Measurements from ENCODE around the gene TMED4. TPM values are rescaled to one million over a fixed set of nuclear protein-coding genes. Genes with fewer than 3 reads are reported as not detected.
A peak's percentile ranks its signal among the peaks of the same experiment; 100 is the strongest.

TMED4 gene
- total and polyA plus RNA-seq, 10 of the 15 experiments (the other 5 are each of a cell fraction or from before 2014, with no cell fraction given), result 20.8 to 71.3 (median 51.0) TPM

DNA sequence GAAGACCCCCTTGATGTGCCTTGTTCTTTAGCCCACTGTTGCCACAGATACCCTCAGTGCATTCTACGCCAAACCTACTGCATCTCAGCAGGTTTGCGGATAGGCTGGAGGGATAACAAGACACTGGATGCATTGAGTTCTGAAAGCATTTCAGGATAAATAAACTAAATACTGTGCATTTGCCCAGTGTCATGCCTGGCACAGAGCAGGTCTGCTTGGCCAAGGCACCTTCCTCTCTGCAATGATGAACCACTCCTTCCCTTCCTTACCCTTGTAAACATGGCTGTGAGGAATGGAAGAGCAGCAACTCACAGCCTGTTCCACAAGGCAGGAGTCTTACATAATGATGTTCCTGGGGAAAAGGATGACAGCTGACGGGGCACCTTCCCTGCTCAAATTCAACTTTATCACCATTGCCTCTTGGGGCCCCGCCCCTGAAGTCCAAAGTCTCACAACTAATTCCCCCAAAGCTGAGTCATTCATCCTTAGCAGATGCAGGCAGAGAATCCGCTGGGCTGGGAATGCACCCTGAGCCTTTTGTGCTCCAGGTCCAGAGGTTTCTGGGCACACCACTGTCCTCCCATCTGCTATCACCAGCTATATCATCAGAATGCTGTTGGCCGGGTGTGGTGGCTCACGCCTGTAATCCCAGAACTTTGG, 19.9 kb downstream of the TMED4 start:
- ChIA-PET RAD21 (ENCODE audit: unreplicated experiment) (no interaction called here), CTCF (no interaction called here), POLR2A (no interaction called here), SMC1A (ENCODE audit: uncharacterized antibody, unreplicated experiment) (no interaction called here)
- Histone ChIP-seq H3K9me3 (replicated peaks; ENCODE audit: control insufficient read depth, insufficient read depth, low read length) (no peaks in the 10 kb centered on the region), H3K27ac (ENCODE audit: control insufficient read depth, insufficient read depth) (no peak overlapping the region), H3K4me3 (no peak overlapping the region), H4K20me1 (ENCODE audit: control insufficient read depth, insufficient read depth) (peaks cover 2% of the 10 kb centered on the region; the same call in 1 of the 2 replicates), H3K4me2 (ENCODE audit: control insufficient read depth, insufficient read depth) (no peak overlapping the region), H3K36me3 (ENCODE audit: control insufficient read depth in 2 of 2, insufficient read depth in 2 of 2, low read length in 1 of 2) (peaks cover 17 to 22% of the 10 kb centered on the region in 2 experiments), H2AFZ (ENCODE audit: control insufficient read depth, low read depth, low read length) (no peak overlapping the region), H3K79me2 (ENCODE audit: control insufficient read depth, insufficient read depth, low read length) (no peaks in the 10 kb centered on the region), H3K9ac (ENCODE audit: control insufficient read depth, insufficient read depth, low read length) (no peak overlapping the region), H3K27me3 (replicated peaks in 1 of 2; ENCODE audit: control insufficient read depth in 2 of 2, insufficient read depth in 2 of 2, low read length in 1 of 2) (no peaks in the 10 kb centered on the region), H3K4me1 (ENCODE audit: control insufficient read depth, insufficient read depth, low read length) (no peaks in the 10 kb centered on the region)
- WGBS (ENCODE audit: insufficient coverage, insufficient replicate concordance, low lambda C conversion rate, missing lambda C conversion rate), result 95% methylated on average over 7 of the region's 7 CpGs
- in situ Hi-C loops (cut with MboI), result no loop called here
- ATAC-seq, result no peak
- no peak for FAIRE-seq
- BruUV-seq (replicated peaks), result no TSS peak
- TF ChIP-seq ATF3 (IDR thresholded peaks at IDR 0.05; ENCODE audit: borderline replicate concordance, extremely low read depth, low read depth, low read length) (no peak), BCL3 (IDR thresholded peaks at IDR 0.05; ENCODE audit: borderline replicate concordance, insufficient read depth, low read depth, low read length, poor library complexity, severe bottlenecking) (peak; percentile 26)
- intact Hi-C loops (cut with micrococcal nuclease; ENCODE audit: unreplicated experiment), result no loop called here
- DNase-seq (ENCODE audit: low read depth, low spot score), result no peak

GRCh38 chr7:44561481-44561880, 20.6 kb downstream of the TMED4 start:
- RAD21 ChIA-PET (ENCODE audit: unreplicated experiment), result no interaction called here
- Histone ChIP-seq H3K9ac (ENCODE audit: control insufficient read depth, insufficient read depth, low read length) (no peak overlapping the region), H3K4me3 (no peak overlapping the region), H4K20me1 (ENCODE audit: control insufficient read depth, insufficient read depth) (peaks cover 2% of the 10 kb centered on the region; the same call in 1 of the 2 replicates), H2AFZ (ENCODE audit: control insufficient read depth, low read depth, low read length) (no peak overlapping the region), H3K4me2 (ENCODE audit: control insufficient read depth, insufficient read depth) (no peak overlapping the region), H3K27ac (ENCODE audit: control insufficient read depth, insufficient read depth) (no peak overlapping the region), H3K9me3 (replicated peaks; ENCODE audit: control insufficient read depth, insufficient read depth, low read length) (no peaks in the 10 kb centered on the region), H3K4me1 (ENCODE audit: control insufficient read depth, insufficient read depth, low read length) (no peaks in the 10 kb centered on the region), H3K36me3 (ENCODE audit: control insufficient read depth in 2 of 2, insufficient read depth in 2 of 2, low read length in 1 of 2) (peaks cover 16 to 20% of the 10 kb centered on the region in 2 experiments), H3K27me3 (replicated peaks in 1 of 2; ENCODE audit: control insufficient read depth in 2 of 2, insufficient read depth in 2 of 2, low read length in 1 of 2) (no peaks in the 10 kb centered on the region), H3K79me2 (ENCODE audit: control insufficient read depth, insufficient read depth, low read length) (no peaks in the 10 kb centered on the region)
- no TSS peak for BruUV-seq (replicated peaks)
- CTCF ChIA-PET, result no interaction called here
- FAIRE-seq (no peak), DNase-seq (ENCODE audit: low read depth, low spot score) (no peak), ATAC-seq (no peak)
- SMC1A ChIA-PET (ENCODE audit: uncharacterized antibody, unreplicated experiment), result interaction anchor here (1.4 kb wide), 1 partner anchor 283 kb away, joined by 5 read pairs; no protein-coding TSS in a partner anchor
- POLR2A ChIA-PET, result interaction anchor here (0.7 kb wide), 1 partner anchor 252 kb away, joined by 3 read pairs; no protein-coding TSS in a partner anchor
- in situ Hi-C loops (cut with MboI), result no loop called here
- intact Hi-C loops (cut with micrococcal nuclease; ENCODE audit: unreplicated experiment), result no loop called here
- 86% methylated on average over 6 of the region's 6 CpGs for WGBS (ENCODE audit: insufficient coverage, insufficient replicate concordance, low lambda C conversion rate, missing lambda C conversion rate)
- no peak for TF ChIP-seq MTA3 (IDR thresholded peaks at IDR 0.05; ENCODE audit: borderline replicate concordance, low read length)
- no peak for TF ChIP-seq ASH2L (IDR thresholded peaks at IDR 0.05; ENCODE audit: borderline replicate concordance, low read depth)
- TF ChIP-seq NBN (IDR thresholded peaks at IDR 0.05), result no peak
- TF ChIP-seq MEF2B (IDR thresholded peaks at IDR 0.05; ENCODE audit: partially characterized antibody, poor library complexity, severe bottlenecking), result no peak
- TF ChIP-seq, protein P1, sequence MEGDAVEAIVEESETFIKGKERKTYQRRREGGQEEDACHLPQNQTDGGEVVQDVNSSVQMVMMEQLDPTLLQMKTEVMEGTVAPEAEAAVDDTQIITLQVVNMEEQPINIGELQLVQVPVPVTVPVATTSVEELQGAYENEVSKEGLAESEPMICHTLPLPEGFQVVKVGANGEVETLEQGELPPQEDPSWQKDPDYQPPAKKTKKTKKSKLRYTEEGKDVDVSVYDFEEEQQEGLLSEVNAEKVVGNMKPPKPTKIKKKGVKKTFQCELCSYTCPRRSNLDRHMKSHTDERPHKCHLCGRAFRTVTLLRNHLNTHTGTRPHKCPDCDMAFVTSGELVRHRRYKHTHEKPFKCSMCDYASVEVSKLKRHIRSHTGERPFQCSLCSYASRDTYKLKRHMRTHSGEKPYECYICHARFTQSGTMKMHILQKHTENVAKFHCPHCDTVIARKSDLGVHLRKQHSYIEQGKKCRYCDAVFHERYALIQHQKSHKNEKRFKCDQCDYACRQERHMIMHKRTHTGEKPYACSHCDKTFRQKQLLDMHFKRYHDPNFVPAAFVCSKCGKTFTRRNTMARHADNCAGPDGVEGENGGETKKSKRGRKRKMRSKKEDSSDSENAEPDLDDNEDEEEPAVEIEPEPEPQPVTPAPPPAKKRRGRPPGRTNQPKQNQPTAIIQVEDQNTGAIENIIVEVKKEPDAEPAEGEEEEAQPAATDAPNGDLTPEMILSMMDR (IDR thresholded peaks at IDR 0.05 in 2 of 3, conservative IDR thresholded peaks at IDR 0.05 in 1 of 3; ENCODE audit: control insufficient read depth in 2 of 3, extremely low read depth in 1 of 3, insufficient read depth in 1 of 3, low read depth in 3 of 3, low read length in 3 of 3), result no peak
- TF ChIP-seq CEBPB (IDR thresholded peaks at IDR 0.05; ENCODE audit: borderline replicate concordance in 1 of 2, low read depth in 2 of 2, low read length in 2 of 2), result no peak
- no peak for TF ChIP-seq SREBF2 (IDR thresholded peaks at IDR 0.05; ENCODE audit: low read length)
- no peak for TF ChIP-seq RFX5 (IDR thresholded peaks at IDR 0.05; ENCODE audit: low read depth, low read length)
- no peak for TF ChIP-seq SMAD5 (IDR thresholded peaks at IDR 0.05; ENCODE audit: low read depth)
